Muscle layer of colon (tissue), 2 donors: Measurements from ENCODE around the gene COX17.

Source experiments
- H3K27ac ChIP-seq: one replicate; pipeline ENCODE4 v1.7.0; 2013; ENCODE audit warnings: low read depth, mild to moderate bottlenecking, low read length, moderate library complexity
- H3K27me3 ChIP-seq, 2 donors: one replicate each; pipeline ENCODE4 v1.7.0; 2013; ENCODE audit warnings: low read length in 2 of 2, mild to moderate bottlenecking in 2 of 2; ENCODE audit not compliant: insufficient read depth in 2 of 2, control insufficient read depth in 1 of 2
- H3K36me3 ChIP-seq: one replicate; pipeline ENCODE4 v1.7.0; 2013; ENCODE audit warnings: mild to moderate bottlenecking, low read length; ENCODE audit not compliant: insufficient read depth
- H3K4me1 ChIP-seq: one replicate; pipeline ENCODE4 v1.7.0; 2013; ENCODE audit warnings: mild to moderate bottlenecking, low read length; ENCODE audit not compliant: insufficient read depth
- H3K4me3 ChIP-seq, 2 donors: one replicate each; pipeline ENCODE4 v1.7.0; 2013; ENCODE audit warnings: low read length in 2 of 2, low read depth in 1 of 2, mild to moderate bottlenecking in 1 of 2, moderate library complexity in 1 of 2
- H3K9ac ChIP-seq: one replicate; pipeline ENCODE4 v1.7.0; 2013; ENCODE audit warnings: low read length
- H3K9me3 ChIP-seq: one replicate; pipeline ENCODE4 v1.7.0; 2013; ENCODE audit warnings: mild to moderate bottlenecking, low read length
- donor health status: abdominal sarcoma.
- donor health status: Adenocarcinoma of cecum.

Gene COX17

DNA sequence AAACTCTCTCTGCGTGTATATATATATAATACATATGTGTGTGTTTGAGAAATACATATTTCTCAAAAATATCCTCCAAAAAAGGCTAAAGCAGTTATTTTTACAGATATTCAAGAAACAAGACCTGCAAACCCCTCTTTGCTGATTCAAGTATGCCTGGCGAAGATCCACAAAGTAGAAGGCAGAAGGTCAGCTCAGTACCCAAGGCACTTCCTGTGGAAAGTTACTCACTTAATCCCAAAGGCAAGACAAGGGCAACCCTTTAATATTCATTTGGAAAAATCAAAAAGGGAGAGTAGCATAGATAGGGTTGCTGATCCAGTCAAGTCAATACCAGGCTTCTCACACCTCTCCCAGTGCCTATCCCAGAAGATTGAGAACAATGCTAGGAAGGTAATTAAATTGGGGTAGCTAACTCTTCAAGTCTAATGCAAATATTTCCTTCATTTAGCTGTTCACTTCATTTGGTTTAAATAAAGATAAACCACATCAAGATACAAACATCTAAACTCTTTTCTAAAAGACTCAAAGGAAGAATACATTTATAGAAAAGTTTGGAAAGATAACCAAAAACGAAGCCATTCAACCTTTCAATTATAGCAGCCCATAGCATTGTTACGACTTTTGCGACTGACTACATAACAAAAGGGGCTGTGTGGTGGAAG lies 7.2 kb downstream of the COX17 start:
- Histone ChIP-seq H3K9me3 (no peaks in the 10 kb centered on the region), H3K27ac (no peak overlapping the region), H3K36me3 (peaks cover 24% of the 10 kb centered on the region), H3K4me1 (peaks cover 9% of the 10 kb centered on the region), H3K9ac (no peak overlapping the region), H3K4me3 (no peak overlapping the region), H3K27me3 (no peaks in the 10 kb centered on the region)

GRCh38 chr3:119665954-119666559 lies 11.1 kb downstream of the COX17 start:
- Histone ChIP-seq H3K9me3 (no peaks in the 10 kb centered on the region), H3K36me3 (peaks cover 3% of the 10 kb centered on the region), H3K4me1 (peaks cover 46% of the 10 kb centered on the region), H3K27ac (peak overlapping the region; percentile 36), H3K9ac (no peak overlapping the region), H3K4me3 (no peak overlapping the region), H3K27me3 (no peaks in the 10 kb centered on the region)

GRCh38 chr3:119664850-119665379 lies 12.3 kb downstream of the COX17 start:
- Histone ChIP-seq H3K36me3 (peaks cover under 1% of the 10 kb centered on the region), H3K4me1 (peaks cover 51% of the 10 kb centered on the region), H3K9ac (no peak overlapping the region), H3K27me3 (no peaks in the 10 kb centered on the region), H3K27ac (peak overlapping the region; percentile 36), H3K4me3 (no peak overlapping the region), H3K9me3 (no peaks in the 10 kb centered on the region)

DNA sequence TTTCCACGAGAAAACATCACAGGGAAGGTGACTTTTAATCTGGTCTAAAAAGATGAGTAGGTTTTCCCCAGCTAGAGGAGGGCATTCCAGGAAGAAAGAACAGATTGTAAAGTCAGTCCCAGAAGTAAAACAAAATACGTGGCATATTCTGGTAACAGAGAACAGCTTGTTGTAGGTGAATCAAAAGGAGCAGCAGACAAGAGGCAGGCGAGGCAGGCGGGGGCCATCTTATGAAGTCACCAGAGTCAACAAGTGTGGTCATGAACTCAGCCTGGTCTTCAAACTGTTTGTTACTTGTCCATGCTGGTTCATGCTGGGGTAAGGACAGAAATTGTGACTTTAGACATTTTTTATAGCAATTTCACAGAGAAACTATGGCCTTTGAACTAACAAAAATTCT lies 12.8 kb downstream of the COX17 start:
- no peaks in the 10 kb centered on the region for H3K27me3 ChIP-seq
- peaks cover 51% of the 10 kb centered on the region for H3K4me1 ChIP-seq
- no peaks in the 10 kb centered on the region for H3K36me3 ChIP-seq
- H3K4me3 ChIP-seq, result no peak overlapping the region
- H3K9ac ChIP-seq, result peak overlapping the region; percentile 11
- peak overlapping the region; percentile 36 for H3K27ac ChIP-seq
- H3K9me3 ChIP-seq, result no peaks in the 10 kb centered on the region

- Histone ChIP-seq H3K27me3 (no peaks in the 10 kb centered on the region), H3K4me1 (peaks cover 51% of the 10 kb centered on the region), H3K36me3 (no peaks in the 10 kb centered on the region), H3K9me3 (no peaks in the 10 kb centered on the region), H3K9ac (peak overlapping the region; percentile 11), H3K27ac (peak overlapping the region; percentile 36), H3K4me3 (no peak overlapping the region)
Observed at GRCh38 chr3:119663885-119664284, 13.3 kb downstream of the COX17 start.

- H3K9ac ChIP-seq, result peak overlapping the region; percentile 15
- H3K27ac ChIP-seq, result peak overlapping the region; percentile 36
- peaks cover 51% of the 10 kb centered on the region for H3K4me1 ChIP-seq
- H3K9me3 ChIP-seq, result no peaks in the 10 kb centered on the region
- no peaks in the 10 kb centered on the region for H3K27me3 ChIP-seq
- H3K36me3 ChIP-seq, result no peaks in the 10 kb centered on the region
- peak overlapping the region in 1 of 2 donors; percentile 26 for H3K4me3 ChIP-seq
Observed at GRCh38 chr3:119662604-119663373, 14.4 kb downstream of the COX17 start.

DNA sequence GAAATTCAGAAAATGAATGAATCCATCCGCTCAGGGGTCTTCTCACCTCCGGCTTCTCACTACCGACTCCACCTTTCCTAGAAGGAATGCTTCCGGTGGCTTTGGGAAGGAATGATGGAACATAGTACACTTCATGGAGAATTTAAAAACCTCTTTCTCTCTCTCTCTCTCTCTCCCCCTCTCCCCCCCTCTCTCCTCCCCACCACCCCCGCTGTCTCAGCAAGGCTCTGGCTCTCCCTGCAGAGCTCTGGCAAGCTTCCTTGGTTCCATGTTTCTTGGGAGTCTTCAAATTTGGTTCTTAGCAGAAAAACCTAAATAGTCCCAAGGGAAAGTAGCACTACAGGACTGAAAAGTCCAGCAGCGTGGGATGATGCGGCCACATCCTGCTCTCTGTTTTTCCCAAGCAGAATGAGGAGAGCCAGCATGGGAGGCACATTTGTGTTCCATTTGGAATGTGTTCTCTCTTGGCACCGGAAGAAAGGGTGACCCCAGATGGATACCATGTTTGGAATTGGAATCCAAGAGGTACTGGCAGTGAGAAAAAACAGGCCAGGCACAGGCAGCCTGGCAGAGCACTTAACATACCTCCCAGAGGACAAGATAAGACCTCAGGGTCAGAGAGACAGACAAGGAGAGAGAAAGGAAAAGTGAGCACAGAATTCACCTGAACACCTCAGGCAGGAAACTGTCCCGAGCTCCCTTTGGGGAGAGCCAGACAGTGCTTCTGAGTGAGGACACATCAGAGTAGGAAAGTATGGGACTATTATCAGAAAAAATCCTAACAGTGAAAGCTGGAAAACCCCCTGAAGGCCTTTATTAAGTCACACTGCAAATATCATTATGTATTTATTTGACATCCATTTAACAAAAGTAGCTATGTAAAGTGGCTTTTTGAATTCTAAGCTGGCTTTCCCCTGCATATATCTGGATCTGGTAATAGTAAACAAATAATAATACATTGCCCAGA lies 16.4 kb downstream of the COX17 start, which contains the start of gene POPDC2:
TSS of gene POPDC2 (minus strand) at position 116 of the 967 bp plus-strand sequence. CDS start 166 bp downstream, outside the sequence.
- Histone ChIP-seq H3K4me1 (peaks cover 56% of the 10 kb centered on the region), H3K27ac (peak within 1 kb of the TSS; percentile 86), H3K9me3 (no peaks in the 10 kb centered on the region), H3K36me3 (no peaks in the 10 kb centered on the region), H3K9ac (peak within 1 kb of the TSS; percentile 97), H3K27me3 (no peaks in the 10 kb centered on the region), H3K4me3 (peak within 1 kb of the TSS; percentile 28 to 85)

DNA sequence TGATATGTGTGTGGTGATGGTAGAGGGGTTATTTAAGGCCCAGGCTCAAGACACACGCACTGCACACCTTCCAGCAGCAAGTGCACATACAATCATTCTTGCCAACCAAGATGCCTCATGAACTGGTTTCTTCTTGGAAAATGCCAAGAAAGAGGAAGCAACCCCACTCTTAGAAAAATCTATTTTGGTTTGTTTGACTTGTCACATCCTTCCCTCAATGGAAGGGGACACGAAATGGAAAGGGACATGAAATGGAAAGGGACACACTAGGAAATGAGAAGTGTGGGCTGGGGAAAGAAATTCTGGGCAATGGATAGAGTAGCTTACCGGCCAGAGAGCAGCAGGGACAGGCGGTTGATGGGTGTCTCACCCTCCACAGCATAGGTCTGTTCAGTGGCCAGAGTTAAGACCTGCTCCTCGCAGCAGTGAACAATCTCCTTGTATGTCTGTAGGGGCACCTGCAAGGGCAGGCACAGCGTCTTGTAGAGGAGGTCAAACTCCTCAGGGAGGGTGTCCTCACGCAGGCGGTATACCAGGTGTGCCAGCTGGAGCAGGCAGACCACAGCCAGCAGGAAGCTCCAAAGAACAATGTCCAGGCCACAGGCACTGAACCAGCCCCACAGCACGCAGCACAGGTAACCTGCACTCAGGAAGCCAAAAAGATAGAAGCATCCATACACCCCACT lies 17.5 kb downstream of the COX17 start:
- Histone ChIP-seq H3K4me3 (peak overlapping the region; percentile 28 to 85), H3K27me3 (no peaks in the 10 kb centered on the region), H3K9ac (peak overlapping the region; percentile 97), H3K36me3 (no peaks in the 10 kb centered on the region), H3K9me3 (no peaks in the 10 kb centered on the region), H3K27ac (peak overlapping the region; percentile 70), H3K4me1 (peaks cover 51% of the 10 kb centered on the region)

DNA sequence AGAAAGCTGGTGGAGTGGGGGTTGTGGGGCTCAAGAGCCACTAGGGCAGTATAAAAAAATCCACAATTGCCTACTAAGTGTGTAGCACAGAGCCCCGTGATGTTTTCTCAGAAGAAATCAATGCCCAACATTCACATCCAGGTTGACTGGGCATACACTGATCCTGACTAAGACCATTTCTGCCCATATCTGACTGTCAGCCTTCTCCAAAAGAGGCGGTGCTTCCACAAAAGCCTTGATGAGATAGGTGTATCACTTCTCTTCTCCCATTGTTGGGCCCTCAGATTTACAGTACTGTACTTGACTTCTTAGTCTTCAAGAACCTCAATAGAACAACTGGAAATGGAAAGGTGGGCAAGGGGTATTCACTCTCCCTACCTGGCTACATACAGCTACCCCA lies 18.2 kb downstream of the COX17 start:
- no peaks in the 10 kb centered on the region for H3K27me3 ChIP-seq
- H3K27ac ChIP-seq, result peak overlapping the region; percentile 70
- H3K9ac ChIP-seq, result peak overlapping the region; percentile 97
- H3K4me3 ChIP-seq, result peak overlapping the region; percentile 28 to 85
- H3K36me3 ChIP-seq, result peaks cover 6% of the 10 kb centered on the region
- no peaks in the 10 kb centered on the region for H3K9me3 ChIP-seq
- peaks cover 48% of the 10 kb centered on the region for H3K4me1 ChIP-seq
